ENCODE data around the gene PHLDA3.
"Not testable (repeated sequence)": the region's sequence is repeated elsewhere in the genome, so short reads cannot be mapped to it uniquely, and the experiment has no call there.

Gene PHLDA3

GRCh38 chr1:201475130-201475529 is 6.1 kb upstream of the PHLDA3 start:
- Histone ChIP-seq H3K79me2 (ENCODE audit: insufficient read depth, low read length) (no peaks in the 10 kb centered on the region), H3K27me3 (ENCODE audit: insufficient read depth, low read length, poor library complexity) (peaks cover 10% of the 10 kb centered on the region), H3K4me1 (ENCODE audit: insufficient read depth, low read length) (peaks cover under 1% of the 10 kb centered on the region; the same call in 1 of the 2 replicates), H3K9me3 (ENCODE audit: insufficient read depth, low read length, severe bottlenecking) (no peaks in the 10 kb centered on the region), H3K4me2 (ENCODE audit: insufficient read depth, low read length) (no peak overlapping the region), H4K20me1 (ENCODE audit: insufficient read depth, low read length) (no peaks in the 10 kb centered on the region), H3K4me3 (ENCODE audit: low read depth in 1 of 2, low read length in 2 of 2) (no peak overlapping the region), H3K36me3 (ENCODE audit: insufficient read depth, low read length) (no peaks in the 10 kb centered on the region), H2AFZ (ENCODE audit: low read depth, low read length) (no peak overlapping the region), H3K9ac (ENCODE audit: low read depth, low read length) (no peak overlapping the region), H3K27ac (ENCODE audit: low read length) (no peak overlapping the region)
- TF ChIP-seq, protein P1, sequence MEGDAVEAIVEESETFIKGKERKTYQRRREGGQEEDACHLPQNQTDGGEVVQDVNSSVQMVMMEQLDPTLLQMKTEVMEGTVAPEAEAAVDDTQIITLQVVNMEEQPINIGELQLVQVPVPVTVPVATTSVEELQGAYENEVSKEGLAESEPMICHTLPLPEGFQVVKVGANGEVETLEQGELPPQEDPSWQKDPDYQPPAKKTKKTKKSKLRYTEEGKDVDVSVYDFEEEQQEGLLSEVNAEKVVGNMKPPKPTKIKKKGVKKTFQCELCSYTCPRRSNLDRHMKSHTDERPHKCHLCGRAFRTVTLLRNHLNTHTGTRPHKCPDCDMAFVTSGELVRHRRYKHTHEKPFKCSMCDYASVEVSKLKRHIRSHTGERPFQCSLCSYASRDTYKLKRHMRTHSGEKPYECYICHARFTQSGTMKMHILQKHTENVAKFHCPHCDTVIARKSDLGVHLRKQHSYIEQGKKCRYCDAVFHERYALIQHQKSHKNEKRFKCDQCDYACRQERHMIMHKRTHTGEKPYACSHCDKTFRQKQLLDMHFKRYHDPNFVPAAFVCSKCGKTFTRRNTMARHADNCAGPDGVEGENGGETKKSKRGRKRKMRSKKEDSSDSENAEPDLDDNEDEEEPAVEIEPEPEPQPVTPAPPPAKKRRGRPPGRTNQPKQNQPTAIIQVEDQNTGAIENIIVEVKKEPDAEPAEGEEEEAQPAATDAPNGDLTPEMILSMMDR (IDR thresholded peaks at IDR 0.05; ENCODE audit: borderline replicate concordance, extremely low read depth, low read length, poor library complexity, severe bottlenecking), result no peak
- no peak for TF ChIP-seq EZH2 (IDR thresholded peaks at IDR 0.05; ENCODE audit: borderline replicate concordance, low read depth, low read length, severe bottlenecking)
- no peak for ATAC-seq (ENCODE audit: insufficient read depth, low read depth)
- DNase-seq, result no peak

- peaks cover 17% of the 10 kb centered on the region for H3K4me1 ChIP-seq (ENCODE audit: insufficient read depth, low read length)
- TF ChIP-seq EZH2 (IDR thresholded peaks at IDR 0.05; ENCODE audit: borderline replicate concordance, low read depth, low read length, severe bottlenecking), result no peak
- TF ChIP-seq, protein P1 (IDR thresholded peaks at IDR 0.05; ENCODE audit: borderline replicate concordance, extremely low read depth, low read length, poor library complexity, severe bottlenecking), result no peak
- H3K27me3 ChIP-seq (ENCODE audit: insufficient read depth, low read length, poor library complexity), result peaks cover 10% of the 10 kb centered on the region
- no peak overlapping the region for H3K9ac ChIP-seq (ENCODE audit: low read depth, low read length)
- DNase-seq (no peak), ATAC-seq (ENCODE audit: insufficient read depth, low read depth) (no peak)
- H4K20me1 ChIP-seq (ENCODE audit: insufficient read depth, low read length), result peaks cover 2% of the 10 kb centered on the region; the same call in 1 of the 2 replicates
- H3K4me2 ChIP-seq (ENCODE audit: insufficient read depth, low read length), result no peak overlapping the region
- H3K36me3 ChIP-seq (ENCODE audit: insufficient read depth, low read length), result no peaks in the 10 kb centered on the region; the same call in 1 of the 2 replicates
- no peaks in the 10 kb centered on the region for H3K79me2 ChIP-seq (ENCODE audit: insufficient read depth, low read length)
- no peak overlapping the region for H3K27ac ChIP-seq (ENCODE audit: low read length)
- H2AFZ ChIP-seq (ENCODE audit: low read depth, low read length), result no peak overlapping the region
- H3K4me3 ChIP-seq (ENCODE audit: low read depth in 1 of 2, low read length in 2 of 2), result no peak overlapping the region
- no peaks in the 10 kb centered on the region for H3K9me3 ChIP-seq (ENCODE audit: insufficient read depth, low read length, severe bottlenecking)
These were observed 4.3 kb upstream of the PHLDA3 start for GRCh38 chr1:201473296-201473695.

DNA sequence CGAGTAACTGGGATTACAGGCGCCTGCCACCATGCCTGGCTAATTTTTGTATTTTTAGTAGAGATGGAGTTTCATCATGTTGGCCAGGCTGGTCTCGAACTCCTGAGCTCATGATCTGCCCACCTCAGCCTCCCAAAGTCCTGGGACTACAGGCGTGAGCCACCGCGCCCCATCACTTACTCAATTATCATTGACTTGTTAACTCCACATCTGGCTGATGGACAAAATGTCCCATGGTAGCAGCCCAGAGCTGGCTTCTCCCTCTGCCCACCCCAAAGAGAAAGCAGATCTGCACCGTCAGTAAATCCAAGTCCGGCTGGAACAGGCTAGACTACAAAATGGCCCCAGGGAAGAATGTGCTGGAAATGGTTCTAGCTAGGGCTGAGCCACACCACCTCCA is 3.3 kb upstream of the PHLDA3 start:
- H3K9me3 ChIP-seq (ENCODE audit: insufficient read depth, low read length, severe bottlenecking); H3K79me2 ChIP-seq (ENCODE audit: insufficient read depth, low read length); H4K20me1 ChIP-seq (ENCODE audit: insufficient read depth, low read length); H3K4me2 ChIP-seq (ENCODE audit: insufficient read depth, low read length); H2AFZ ChIP-seq (ENCODE audit: low read depth, low read length); H3K9ac ChIP-seq (ENCODE audit: low read depth, low read length); H3K27me3 ChIP-seq (ENCODE audit: insufficient read depth, low read length, poor library complexity); H3K27ac ChIP-seq (ENCODE audit: low read length); H3K36me3 ChIP-seq (ENCODE audit: insufficient read depth, low read length); H3K4me3 ChIP-seq (ENCODE audit: low read depth in 1 of 2, low read length in 2 of 2); ATAC-seq (ENCODE audit: insufficient read depth, low read depth); DNase-seq: not testable (repeated sequence)
- H3K4me1 ChIP-seq (ENCODE audit: insufficient read depth, low read length), result peaks cover 27% of the 10 kb centered on the region

DNA sequence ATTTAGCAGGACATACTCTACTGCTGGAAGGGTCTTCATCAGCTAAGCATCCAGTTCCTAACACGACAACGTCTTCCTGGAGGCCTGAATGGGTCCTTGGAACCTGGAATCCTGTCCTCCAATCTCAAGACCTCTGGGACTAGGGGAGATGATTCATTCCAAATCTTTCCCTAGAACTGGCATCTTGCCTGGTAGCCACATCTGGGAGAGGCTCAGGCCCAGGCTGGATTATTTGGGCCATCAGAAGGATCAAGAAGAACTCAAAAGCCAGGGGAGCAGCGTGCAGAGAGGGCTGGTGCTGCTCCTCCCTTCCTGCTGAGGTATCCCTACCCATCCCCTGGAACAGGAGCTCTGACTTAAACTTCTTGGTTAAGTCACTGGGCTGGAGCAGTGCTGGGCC is 2.8 kb upstream of the PHLDA3 start:
- no peak for DNase-seq
- Histone ChIP-seq H3K27ac (ENCODE audit: low read length) (no peak overlapping the region), H3K4me1 (ENCODE audit: insufficient read depth, low read length) (peaks cover 30% of the 10 kb centered on the region)

More for the DNA sequence above, 2.8 kb upstream of the PHLDA3 start:
- Histone ChIP-seq H3K9me3 (ENCODE audit: insufficient read depth, low read length, severe bottlenecking) (no peaks in the 10 kb centered on the region), H3K27me3 (ENCODE audit: insufficient read depth, low read length, poor library complexity) (peaks cover 10% of the 10 kb centered on the region), H3K79me2 (ENCODE audit: insufficient read depth, low read length) (peaks cover 4% of the 10 kb centered on the region), H3K36me3 (ENCODE audit: insufficient read depth, low read length) (no peaks in the 10 kb centered on the region; the same call in 1 of the 2 replicates), H4K20me1 (ENCODE audit: insufficient read depth, low read length) (peaks cover 8% of the 10 kb centered on the region), H3K9ac (ENCODE audit: low read depth, low read length) (no peak overlapping the region), H3K4me3 (ENCODE audit: low read depth in 1 of 2, low read length in 2 of 2) (no peak overlapping the region), H2AFZ (ENCODE audit: low read depth, low read length) (no peak overlapping the region), H3K4me2 (ENCODE audit: insufficient read depth, low read length) (no peak overlapping the region)
- no peak for TF ChIP-seq EZH2 (IDR thresholded peaks at IDR 0.05; ENCODE audit: borderline replicate concordance, low read depth, low read length, severe bottlenecking)
- ATAC-seq (ENCODE audit: insufficient read depth, low read depth), result no peak

Measured in DND-41 (cell line).